Dendritic cell treated with granulocyte-macrophage colony-stimulating factor and Interleukin-4, amounts not matched to agents 40 ng/mL and 50 ng/mL, for 4 days (primary cell): ENCODE results near the gene MAPK1.

Experiments used
- H3K27ac Mint-ChIP-seq: one replicate; pipeline ENCODE4 v1.8.0; 2022; ENCODE audit warnings: mild to moderate bottlenecking, mixed read lengths
- H3K27me3 Mint-ChIP-seq: one replicate; pipeline ENCODE4 v1.8.0; 2022; ENCODE audit warnings: mild to moderate bottlenecking, mixed read lengths
- H3K36me3 Mint-ChIP-seq: one replicate; pipeline ENCODE4 v1.8.0; 2022; ENCODE audit warnings: low read depth, mixed read lengths
- H3K4me1 Mint-ChIP-seq: one replicate; pipeline ENCODE4 v1.8.0; 2022; ENCODE audit warnings: low read depth, mixed read lengths
- H3K4me3 Mint-ChIP-seq: one replicate; pipeline ENCODE4 v1.8.0; 2022; ENCODE audit warnings: mild to moderate bottlenecking, moderate library complexity, mixed read lengths
- H3K9me3 Mint-ChIP-seq: one replicate; pipeline ENCODE4 v1.8.0; 2022; ENCODE audit warnings: mixed read lengths
- intact Hi-C: fragments of 100-400 bp; cut with micrococcal nuclease; formaldehyde crosslinking; loops from one replicate; pipeline ENCODE4 v1.15.0; 2022

Gene MAPK1

GRCh38 chr22:21712751-21713427, 154.6 kb downstream of the MAPK1 start:
- Mint-ChIP-seq H3K4me1 (peaks cover 18% of the 10 kb centered on the region), H3K27me3 (no peaks in the 10 kb centered on the region), H3K9me3 (no peaks in the 10 kb centered on the region), H3K4me3 (no peak overlapping the region), H3K36me3 (no peaks in the 10 kb centered on the region), H3K27ac (no peak overlapping the region)
- intact Hi-C loops: loop anchor here (1.0 to 10.0 kb wide), 3 partner anchors 122 to 239 kb away; partner anchors contain the start of gene PPM1F

- H3K36me3 Mint-ChIP-seq: no peaks in the 10 kb centered on the region
- H3K27me3 Mint-ChIP-seq: no peaks in the 10 kb centered on the region
- no peak overlapping the region for H3K4me3 Mint-ChIP-seq
- H3K9me3 Mint-ChIP-seq: no peaks in the 10 kb centered on the region
- H3K4me1 Mint-ChIP-seq: peaks cover 9% of the 10 kb centered on the region
- intact Hi-C loops: loop anchor here (5.0 to 10.0 kb wide), 2 partner anchors 123 to 225 kb away; no protein-coding TSS in a partner anchor
- no peak overlapping the region for H3K27ac Mint-ChIP-seq
Observed at GRCh38 chr22:21711851-21712250, 155.6 kb downstream of the MAPK1 start.

- no peaks in the 10 kb centered on the region for H3K36me3 Mint-ChIP-seq
- peaks cover 9% of the 10 kb centered on the region for H3K4me1 Mint-ChIP-seq
- intact Hi-C loops: loop anchor here (5.0 to 10.0 kb wide), 2 partner anchors 125 to 227 kb away; no protein-coding TSS in a partner anchor
- H3K27ac Mint-ChIP-seq: no peak overlapping the region
- H3K9me3 Mint-ChIP-seq: no peaks in the 10 kb centered on the region
- H3K4me3 Mint-ChIP-seq: no peak overlapping the region
- no peaks in the 10 kb centered on the region for H3K27me3 Mint-ChIP-seq
Observed at GRCh38 chr22:21710156-21710555, 157.3 kb downstream of the MAPK1 start.

- H3K27ac Mint-ChIP-seq: no peak overlapping the region
- intact Hi-C loops: loop anchor here (5.0 to 10.0 kb wide), 3 partner anchors 55 to 228 kb away; no protein-coding TSS in a partner anchor
- H3K4me3 Mint-ChIP-seq: no peak overlapping the region
- no peaks in the 10 kb centered on the region for H3K9me3 Mint-ChIP-seq
- peaks cover 9% of the 10 kb centered on the region for H3K4me1 Mint-ChIP-seq
- H3K36me3 Mint-ChIP-seq: no peaks in the 10 kb centered on the region
- H3K27me3 Mint-ChIP-seq: no peaks in the 10 kb centered on the region
Observed at GRCh38 chr22:21709688-21710087, 157.8 kb downstream of the MAPK1 start.

GRCh38 chr22:21708960-21709359, 158.5 kb downstream of the MAPK1 start:
- Mint-ChIP-seq H3K36me3 (no peaks in the 10 kb centered on the region), H3K9me3 (no peaks in the 10 kb centered on the region), H3K27me3 (no peaks in the 10 kb centered on the region), H3K4me3 (no peak overlapping the region), H3K27ac (no peak overlapping the region), H3K4me1 (peaks cover 9% of the 10 kb centered on the region)
- intact Hi-C loops: loop anchor here (10.0 kb wide), 1 partner anchor 56 kb away; no protein-coding TSS in a partner anchor

- Mint-ChIP-seq H3K36me3 (no peaks in the 10 kb centered on the region), H3K27ac (no peak overlapping the region)
Observed at GRCh38 chr22:21707677-21708076, 159.8 kb downstream of the MAPK1 start.

More at GRCh38 chr22:21707677-21708076, 159.8 kb downstream of the MAPK1 start:
- Mint-ChIP-seq H3K9me3 (no peaks in the 10 kb centered on the region), H3K27me3 (no peaks in the 10 kb centered on the region), H3K4me1 (no peaks in the 10 kb centered on the region), H3K4me3 (no peak overlapping the region)
- intact Hi-C loops: loop anchor here (10.0 kb wide), 1 partner anchor 57 kb away; no protein-coding TSS in a partner anchor
